IPS-NIHi11 (cell line): Measurements from ENCODE around the gene MYCBPAP.
A peak's percentile ranks its signal among the peaks of the same experiment; 100 is the strongest.

Source experiments
- DNase-seq: peaks from one replicate; pipeline ENCODE4 v3.0.0; 2012; ENCODE audit warnings: mixed read lengths, low spot score

The MYCBPAP gene

DNA sequence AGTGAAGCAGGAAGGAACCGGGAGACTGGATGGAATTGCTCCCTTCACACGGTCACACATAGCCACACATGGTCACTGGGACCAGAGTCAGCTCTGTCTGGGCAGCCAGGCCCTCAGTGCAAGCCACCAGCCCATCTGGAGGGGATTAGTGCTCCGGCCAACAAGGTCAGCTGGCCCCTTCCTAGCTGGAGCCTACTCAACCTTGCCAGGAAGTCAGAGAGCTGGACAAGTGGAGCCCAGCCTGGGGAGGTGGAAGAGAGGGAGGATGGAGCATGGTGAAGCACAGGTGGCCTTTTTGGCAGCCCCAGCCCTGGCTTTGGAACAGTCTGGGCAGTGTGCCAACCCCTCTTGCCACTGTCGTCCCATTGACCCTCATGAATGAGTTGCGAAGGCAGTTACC lies 48.6 kb downstream of the MYCBPAP start:
- no peak for DNase-seq

DNA sequence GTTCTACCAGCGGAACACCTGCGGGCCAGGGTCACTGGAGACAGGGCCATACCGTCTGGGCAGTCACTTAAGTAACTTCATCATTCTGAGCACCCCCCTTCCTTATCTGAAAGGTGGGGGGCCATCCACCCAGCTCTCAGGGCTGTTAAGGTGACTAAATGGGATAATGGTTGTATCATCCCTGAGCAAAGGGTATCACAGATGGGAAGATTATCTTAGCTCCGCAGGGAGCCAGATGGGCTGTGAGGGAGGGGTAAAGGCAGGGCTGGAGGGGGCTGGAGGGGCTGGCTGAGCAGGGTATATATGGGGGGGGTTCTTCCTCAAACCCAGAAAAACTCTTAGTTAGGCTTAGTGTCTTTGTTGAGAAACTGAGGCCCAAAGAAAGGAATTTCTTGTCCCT lies 49.4 kb downstream of the MYCBPAP start:
- no peak for DNase-seq

DNA sequence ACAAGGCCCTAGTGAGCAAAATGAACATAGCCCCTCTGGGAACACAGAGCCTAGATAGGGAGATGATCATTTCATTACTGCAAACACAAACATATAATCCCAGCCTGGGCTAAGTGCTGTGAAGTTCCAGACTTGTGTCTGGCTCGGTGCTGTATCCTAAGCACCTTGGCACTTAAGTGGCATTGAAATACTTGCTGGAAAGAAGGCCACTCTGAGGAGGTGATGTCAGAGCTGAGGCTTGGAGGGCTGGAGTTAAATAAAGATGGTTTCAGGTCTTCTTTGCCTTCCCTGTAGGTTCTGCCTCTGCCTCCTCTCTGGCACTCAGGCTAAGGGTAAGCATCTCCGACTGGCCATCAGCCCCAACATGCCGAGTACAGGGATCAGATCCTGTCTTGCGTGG lies 49.9 kb downstream of the MYCBPAP start:
- no peak for DNase-seq

DNA sequence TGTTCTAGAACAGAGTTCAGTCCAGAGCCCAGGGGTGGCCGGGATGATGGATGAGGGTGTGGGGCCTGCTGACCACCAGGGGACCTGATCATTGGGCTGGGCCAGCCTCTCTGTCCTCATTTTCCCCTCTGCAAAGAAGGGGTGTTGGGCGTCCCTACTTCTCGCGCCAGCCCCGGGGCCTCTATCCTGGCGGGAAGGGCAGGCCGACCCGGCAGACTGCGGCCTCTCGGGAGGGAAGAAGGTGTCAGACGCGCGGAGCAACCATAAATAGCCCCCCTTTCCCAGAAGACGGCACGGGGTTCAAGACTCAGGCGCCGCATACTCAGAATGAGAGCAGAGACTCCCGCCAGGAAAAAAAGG lies 50.3 kb downstream of the MYCBPAP start:
- no peak for DNase-seq

DNA sequence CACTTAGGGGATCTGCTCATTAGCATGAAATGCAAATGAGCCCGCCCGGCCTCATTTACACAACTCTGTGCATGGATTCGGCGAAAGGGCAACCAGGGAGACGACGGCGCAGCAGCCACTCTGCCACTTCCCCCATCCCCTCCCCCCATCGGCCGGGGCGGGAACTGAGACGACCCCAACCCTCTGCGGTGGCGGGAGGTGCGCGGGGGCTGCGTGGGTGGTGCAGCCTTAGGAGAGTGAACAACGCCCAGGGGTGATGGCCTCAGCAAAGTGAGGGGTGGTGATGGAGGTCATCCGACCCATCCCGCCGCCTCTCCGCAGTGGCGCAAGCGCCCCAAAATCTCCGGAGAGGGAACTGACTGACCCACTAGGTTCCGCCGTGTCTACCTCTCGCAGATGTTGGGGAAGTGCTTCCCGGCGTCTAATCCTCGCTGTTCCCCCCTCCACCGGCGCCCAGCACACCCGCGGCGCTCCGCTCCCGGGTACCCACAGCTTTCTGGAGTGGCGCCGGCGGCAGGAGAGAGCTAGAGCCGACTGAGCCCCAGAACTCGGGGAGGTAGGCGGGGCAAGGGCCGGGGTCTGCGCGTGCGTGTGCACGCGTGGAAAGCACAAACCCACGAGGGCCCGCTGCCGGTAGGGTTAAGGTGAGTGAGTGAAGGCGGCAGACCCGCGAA lies 50.8 kb downstream of the MYCBPAP start:
- peak; percentile 51 for DNase-seq

DNA sequence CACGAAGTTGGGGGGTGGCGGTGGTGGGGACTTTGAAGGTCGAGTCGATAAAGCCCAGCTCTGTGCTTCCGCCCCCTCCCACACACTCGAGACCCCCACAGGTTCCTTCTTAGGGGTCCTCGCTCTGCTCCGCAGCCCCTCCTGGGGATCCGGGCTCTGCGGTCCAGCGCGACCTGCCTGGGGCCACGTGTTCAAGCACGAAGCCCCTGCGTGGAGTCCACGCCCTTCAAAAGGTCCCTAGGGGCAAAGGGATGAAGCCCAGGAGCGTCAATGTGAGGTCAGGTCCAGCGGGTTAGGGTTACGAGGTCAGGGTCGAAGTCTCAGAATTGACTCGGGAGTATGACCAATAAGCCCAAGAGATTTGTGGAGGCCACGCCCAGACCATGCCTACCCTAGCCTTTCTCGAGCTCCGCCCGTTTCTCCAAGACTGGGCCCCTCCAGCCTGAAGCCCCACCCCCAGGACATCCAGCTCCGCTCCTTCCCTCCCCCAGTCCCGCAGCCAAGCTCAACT lies 51.5 kb downstream of the MYCBPAP start:
- peak; percentile 86 for DNase-seq

DNA sequence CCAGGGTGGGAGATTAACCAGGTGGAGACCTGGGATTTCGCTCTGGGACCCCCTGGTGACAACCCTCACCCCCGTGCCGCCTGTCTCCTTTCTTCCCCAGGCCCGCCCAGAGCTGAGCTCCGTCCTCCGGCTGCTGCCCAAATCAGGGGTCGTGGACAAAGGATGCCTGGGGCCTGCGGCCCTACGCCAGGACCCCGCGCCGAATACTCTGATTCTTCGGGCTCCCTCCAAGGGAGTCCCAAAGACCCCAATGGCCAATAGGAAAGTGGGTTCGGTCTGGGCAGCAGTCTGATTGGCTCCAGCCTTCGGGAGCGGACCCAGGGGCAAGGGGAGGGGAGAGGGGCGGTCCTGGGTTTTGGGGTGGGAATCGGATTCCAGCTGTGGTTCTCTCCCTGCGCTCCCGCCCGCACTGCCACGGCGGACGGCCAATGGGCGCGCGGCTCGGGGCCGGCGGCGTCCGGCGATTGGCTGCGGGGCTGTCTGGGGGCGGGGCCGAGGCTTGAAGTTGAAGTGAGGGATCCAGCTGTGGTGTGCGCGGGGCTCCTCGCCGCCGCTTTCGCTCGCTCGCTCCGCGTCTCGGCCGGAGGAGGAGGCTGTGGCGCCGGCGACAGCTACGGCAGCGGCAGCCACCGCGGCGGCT lies 52.1 kb downstream of the MYCBPAP start, which contains the start of gene CACNA1G:
CACNA1G (plus strand) TSS at position 531 of the 640 bp plus-strand sequence. CDS start 745 bp downstream, outside the sequence.
- DNase-seq: peak; percentile 96

DNA sequence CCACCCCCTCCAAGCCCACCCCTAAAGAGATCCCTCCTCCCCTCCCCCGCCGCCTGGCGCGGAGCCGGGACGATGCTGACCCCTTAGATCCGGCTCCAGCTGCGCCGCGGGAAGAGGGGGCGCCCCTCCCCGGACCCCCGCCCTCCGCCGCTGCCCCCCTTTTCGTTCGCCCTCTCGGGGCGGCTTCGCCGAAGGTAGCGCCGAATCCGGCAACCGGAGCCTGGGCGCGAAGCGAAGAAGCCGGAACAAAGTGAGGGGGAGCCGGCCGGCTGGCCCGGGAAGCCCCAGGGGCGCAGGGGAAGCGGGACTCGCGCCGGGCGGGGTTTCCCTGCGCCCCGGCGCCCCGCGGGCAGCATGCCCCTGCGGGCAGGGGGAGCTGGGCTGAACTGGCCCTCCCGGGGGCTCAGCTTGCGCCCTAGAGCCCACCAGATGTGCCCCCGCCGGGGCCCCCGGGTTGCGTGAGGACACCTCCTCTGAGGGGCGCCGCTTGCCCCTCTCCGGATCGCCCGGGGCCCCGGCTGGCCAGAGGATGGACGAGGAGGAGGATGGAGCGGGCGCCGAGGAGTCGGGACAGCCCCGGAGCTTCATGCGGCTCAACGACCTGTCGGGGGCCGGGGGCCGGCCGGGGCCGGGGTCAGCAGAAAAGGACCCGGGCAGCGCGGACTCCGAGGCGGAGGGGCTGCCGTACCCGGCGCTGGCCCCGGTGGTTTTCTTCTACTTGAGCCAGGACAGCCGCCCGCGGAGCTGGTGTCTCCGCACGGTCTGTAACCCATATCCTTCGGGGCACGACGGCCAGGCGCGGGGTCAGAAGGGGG lies 52.9 kb downstream of the MYCBPAP start:
- DNase-seq: no peak

DNA sequence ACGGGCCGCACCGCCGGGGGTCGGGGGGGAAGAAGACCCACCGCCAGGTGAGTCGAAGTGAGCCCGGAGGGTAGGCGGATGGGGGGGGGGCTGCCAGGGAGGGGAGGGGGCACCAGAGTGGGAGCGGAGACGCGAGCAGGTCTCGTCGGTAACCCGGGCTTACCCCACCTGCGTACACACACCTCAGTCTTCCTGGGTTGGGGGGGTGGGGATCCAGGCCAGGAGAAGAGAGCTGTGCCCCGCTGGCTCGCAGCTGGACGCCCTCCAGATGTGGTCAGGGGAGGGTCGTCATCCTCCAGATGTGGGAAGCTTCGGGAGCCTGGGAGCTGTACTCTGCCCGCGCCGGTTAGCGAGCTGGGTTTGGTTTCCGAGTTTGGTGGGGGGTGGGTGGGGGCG lies 53.5 kb downstream of the MYCBPAP start:
- no peak for DNase-seq

DNA sequence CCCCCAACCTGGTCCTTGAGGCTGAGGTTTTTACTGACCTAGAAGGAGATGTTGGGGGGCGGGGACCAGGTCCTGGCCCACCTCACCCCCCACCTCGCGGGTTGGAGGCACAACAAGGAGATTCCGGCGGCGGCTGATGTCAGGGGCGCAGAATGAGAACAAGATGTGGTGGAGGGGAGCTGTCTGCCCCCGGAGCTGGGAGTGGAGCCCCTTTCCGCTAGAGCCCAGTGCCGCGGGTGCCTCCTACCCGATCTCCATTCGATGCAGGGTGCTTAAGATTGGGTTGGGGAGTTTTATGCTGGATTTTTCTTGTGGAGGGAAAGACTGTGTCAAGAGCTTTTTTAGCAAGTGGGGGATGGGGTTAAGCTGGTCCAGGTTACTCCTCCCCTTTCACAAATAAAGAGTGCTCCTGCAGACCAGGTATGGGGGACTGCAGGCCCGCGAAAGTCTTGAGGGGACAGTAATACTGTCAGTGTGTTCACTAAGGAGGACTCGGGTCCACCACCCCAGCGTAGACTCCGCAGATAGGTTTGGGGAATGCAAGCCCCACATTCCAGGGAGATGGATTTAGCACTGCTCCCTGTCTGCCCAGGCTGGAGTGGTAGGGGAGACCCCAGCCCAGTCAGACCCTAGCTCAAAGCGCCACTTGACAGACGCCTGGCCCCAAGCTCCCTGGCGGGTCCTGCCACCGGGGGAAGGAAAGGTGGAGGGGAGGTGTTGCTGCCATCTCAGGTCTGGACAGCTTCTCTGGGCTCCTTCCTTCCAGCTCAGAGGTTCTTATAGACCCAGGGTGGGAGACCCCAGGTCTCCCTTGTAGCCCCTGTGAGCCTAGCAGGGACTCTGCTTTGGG lies 54.2 kb downstream of the MYCBPAP start:
- no peak for DNase-seq

DNA sequence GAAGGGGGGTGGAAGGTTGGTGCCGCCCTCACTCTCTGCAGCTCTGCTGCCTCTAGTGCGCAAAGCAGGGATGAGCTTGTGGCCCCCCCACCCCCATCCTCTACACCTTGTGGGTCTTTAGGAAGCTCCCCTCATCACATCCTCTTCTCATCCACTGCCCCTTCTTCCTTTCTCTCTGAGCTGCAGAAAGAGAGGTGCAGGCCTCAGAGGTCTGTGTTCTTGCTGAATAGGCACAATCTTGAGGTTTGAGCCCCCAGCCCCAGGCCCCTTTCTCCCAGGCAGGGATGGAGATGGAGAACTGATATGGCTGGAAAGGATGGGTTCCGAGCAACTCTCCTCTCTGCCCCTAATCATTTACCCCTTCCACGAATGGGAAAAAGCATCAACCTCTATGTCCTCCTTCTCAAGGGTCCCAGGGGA lies 54.9 kb downstream of the MYCBPAP start:
- DNase-seq: no peak

DNA sequence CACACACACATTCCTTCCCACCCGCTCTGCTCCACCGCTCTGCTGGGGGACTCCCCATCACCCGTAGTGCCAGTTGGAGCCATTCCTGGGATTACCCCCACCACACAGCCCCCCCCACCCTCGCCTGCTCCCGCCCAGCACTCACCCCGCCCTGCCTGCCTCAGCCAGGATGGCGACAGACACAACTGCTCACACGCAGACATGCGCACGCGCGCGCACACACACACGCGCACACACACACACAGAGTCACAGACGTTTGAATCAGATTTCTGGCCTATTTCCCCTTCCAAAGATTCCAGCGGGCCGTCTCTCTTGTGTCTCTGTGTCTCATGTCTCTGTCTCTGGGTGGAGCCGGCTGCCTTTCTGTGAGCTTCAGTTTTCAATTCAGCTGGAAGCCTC lies 56.7 kb downstream of the MYCBPAP start:
- DNase-seq: no peak

DNA sequence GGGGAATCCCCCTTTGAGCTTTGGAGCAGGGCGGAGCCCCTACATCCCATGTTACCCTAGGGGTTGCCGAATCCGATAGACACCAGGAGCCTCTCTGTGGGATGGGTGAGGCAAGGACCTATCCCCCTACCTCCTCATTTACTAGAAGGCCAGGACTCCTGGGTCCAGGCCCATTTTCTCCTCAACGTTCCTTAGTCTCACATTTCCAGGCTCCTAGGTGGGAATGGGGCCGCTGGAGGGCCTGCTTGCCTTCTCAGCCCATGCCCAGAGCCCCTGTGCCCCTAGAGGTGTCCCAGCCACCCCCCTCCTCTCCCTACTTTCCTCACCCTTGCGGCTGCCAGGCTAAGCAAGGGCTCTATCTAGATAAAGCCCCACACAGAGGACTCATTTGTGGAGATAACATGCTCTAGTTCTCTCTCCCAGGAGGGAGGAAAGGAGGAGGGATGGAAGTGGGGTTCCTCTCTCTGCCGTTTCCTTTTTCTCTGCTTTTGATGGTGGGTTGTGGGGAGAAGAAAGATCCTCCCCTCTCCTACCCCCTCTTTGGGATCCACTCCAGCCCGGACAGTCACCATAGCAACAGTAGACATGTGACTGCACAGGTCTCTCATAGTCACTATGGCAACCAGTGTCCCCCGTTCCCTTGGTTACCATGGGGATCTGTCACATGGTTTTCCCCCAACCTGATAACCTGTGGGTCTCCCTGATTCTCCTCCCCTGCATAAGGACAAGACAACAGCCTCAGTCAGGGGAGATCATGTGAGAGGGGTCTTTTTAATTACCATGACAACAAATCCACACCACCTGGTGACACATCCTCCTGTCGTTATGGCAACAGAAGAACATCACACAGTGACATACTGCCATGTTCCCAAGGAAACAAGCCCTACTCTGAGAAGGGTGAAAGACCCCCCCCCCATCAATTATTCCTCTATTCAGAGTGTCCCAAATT lies 57.4 kb downstream of the MYCBPAP start:
- peak; percentile 48 for DNase-seq

DNA sequence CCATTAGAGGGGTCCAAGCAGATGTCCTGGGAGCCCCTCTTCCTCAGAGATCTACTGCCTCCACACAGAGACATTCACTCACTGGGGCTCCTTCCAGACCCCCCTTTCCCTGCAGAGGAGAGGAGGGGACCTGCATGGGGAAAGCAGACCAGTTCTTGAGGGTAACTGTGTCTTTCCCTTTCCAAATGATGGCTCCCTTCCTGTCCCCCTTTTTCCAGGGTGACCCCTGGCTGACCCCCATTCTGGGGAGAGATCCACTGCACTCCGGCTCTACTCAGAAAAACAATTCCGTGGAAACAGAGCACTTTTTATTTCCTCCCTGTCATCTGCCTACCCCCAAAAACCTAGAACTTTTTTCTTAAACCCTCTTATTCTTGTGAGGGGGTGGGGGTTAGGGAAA lies 58.6 kb downstream of the MYCBPAP start:
- no peak for DNase-seq

DNA sequence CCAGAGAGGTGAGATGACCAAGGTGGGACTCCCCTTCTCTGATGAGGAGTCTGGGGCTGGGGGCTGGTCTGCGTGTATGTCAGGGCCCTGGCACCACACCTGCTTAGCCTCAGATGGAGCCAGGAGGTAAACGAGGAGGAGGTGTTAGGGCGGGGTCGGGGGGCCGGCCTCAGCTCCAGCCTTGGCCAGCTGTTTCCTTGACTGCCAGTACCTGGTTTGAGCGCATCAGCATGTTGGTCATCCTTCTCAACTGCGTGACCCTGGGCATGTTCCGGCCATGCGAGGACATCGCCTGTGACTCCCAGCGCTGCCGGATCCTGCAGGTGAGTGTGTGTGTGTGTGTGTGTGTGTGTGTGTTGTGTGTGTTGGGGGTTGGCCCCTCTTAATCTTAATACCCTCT lies 60.4 kb downstream of the MYCBPAP start:
- DNase-seq: no peak

DNA sequence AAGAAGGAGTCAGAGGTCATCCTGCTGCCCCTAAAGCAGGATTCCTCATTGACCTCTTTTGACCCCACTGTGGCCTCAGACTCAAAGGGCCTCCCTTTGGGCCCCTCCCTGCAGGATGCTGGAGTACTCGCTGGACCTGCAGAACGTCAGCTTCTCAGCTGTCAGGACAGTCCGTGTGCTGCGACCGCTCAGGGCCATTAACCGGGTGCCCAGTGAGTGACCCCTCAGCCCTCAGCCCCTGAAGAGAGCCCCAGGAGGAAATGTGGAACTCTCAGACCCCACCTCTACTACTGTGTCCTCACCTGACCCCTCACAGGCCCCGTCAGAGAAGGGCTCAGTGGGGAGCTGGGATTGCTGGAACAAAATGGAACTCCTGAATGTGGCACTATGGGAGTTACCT lies 61.4 kb downstream of the MYCBPAP start:
- DNase-seq: no peak

DNA sequence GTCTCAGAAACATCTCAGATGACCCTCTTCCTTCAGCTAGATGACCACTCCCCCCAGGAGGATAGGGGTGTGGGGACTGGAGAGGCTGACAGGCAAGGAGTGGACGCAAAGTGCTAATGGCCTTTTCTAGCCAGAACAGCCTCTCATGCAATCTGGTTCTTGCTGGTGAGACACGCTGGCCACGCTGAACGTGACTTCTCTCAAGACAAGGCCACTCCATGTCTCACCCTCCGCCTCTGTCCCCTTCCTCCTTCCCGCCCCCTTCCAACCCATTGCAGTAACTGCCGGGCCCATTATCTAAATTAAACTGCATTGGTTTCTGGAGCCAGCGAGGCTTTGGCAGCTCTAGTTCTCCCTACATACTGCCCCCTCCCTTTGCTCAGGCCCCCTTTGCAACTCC lies 61.8 kb downstream of the MYCBPAP start:
- DNase-seq: no peak

DNA sequence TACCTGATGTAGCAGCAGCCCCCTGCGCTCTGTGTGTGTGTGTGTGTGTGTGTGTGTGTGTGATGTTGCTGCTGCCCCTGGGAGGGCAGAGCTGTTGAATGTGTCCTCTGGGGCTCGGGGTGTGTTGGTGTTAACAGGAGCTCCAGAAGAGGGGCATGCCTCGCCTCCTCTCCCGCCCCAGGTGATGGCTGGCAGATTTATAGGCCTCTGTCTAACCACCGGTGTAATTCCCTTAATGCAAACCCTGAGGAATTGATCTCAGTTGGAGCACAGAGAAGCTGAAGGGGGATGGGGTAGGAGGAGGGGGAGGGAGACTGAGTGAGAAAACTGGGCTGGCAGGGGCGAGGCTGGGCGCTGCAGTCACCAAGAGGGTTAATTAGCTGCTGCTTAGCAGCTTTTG lies 62.3 kb downstream of the MYCBPAP start:
- DNase-seq: no peak

DNA sequence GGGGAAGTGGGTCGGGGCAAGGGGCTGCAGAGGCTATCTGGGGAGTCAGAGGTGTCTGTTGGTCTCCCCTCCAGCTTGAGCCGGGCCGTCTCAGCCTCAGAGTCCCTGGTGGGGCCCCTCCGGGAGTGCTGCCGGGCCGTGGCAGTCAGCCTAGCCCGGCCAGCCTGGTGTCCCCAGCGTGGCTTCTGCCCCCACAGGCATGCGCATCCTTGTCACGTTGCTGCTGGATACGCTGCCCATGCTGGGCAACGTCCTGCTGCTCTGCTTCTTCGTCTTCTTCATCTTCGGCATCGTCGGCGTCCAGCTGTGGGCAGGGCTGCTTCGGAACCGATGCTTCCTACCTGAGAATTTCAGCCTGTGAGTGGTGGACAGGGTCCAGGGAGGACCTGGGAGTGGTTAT lies 63.4 kb downstream of the MYCBPAP start:
- DNase-seq: no peak

DNA sequence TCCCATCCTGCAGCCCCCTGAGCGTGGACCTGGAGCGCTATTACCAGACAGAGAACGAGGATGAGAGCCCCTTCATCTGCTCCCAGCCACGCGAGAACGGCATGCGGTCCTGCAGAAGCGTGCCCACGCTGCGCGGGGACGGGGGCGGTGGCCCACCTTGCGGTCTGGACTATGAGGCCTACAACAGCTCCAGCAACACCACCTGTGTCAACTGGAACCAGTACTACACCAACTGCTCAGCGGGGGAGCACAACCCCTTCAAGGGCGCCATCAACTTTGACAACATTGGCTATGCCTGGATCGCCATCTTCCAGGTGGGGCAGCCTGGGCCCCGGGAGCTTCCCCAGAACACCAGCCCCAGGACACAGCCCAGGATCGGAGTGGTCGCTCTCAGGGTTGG lies 64.3 kb downstream of the MYCBPAP start:
- DNase-seq: no peak
